Spleen (tissue), 11 donors: ENCODE measurements around the gene MYRF. TPM values are rescaled to one million over a fixed set of nuclear protein-coding genes. Genes with fewer than 3 reads are reported as not detected.
A peak's percentile ranks its signal among the peaks of the same experiment; 100 is the strongest.

Source experiments
- DNase-seq: peaks from one replicate; pipeline ENCODE4 v3.0.0-alpha.2; 2020
- H3K27ac ChIP-seq, 8 donors: fragments of 200-600 bp; sonication (generic) in 7 of 8; 1 replicate in 4 of 8; 2 replicates in 4 of 8; pipeline versions ENCODE4 v1.5.0 to v1.8.0; 2016 to 2021; ENCODE audit warnings: inconsistent platforms in 4 of 8, mild to moderate bottlenecking in 4 of 8, moderate library complexity in 1 of 8
- H3K27me3 ChIP-seq, 7 donors: fragments of 200-600 bp; sonication (generic) in 6 of 7; replicated peaks in 1 of 7; 1 replicate in 4 of 7; 2 replicates in 3 of 7; pipeline versions ENCODE4 v1.5.0 to v1.8.0; 2016 to 2021; ENCODE audit warnings: inconsistent platforms in 3 of 7, mild to moderate bottlenecking in 1 of 7
- H3K36me3 ChIP-seq, 6 donors: fragments of 200-600 bp; sonication (generic) in 5 of 6; 1 replicate in 4 of 6; 2 replicates in 2 of 6; pipeline versions ENCODE4 v1.5.0 to v1.8.0; 2016 to 2021; ENCODE audit warnings: inconsistent platforms in 2 of 6
- H3K4me1 ChIP-seq, 6 donors: fragments of 200-600 bp; sonication (generic) in 5 of 6; 1 replicate in 3 of 6; 2 replicates in 3 of 6; pipeline versions ENCODE4 v1.5.0 to v1.8.0; 2016 to 2021; ENCODE audit warnings: inconsistent platforms in 3 of 6
- H3K4me3 ChIP-seq, 8 donors: fragments of 200-600 bp; sonication (generic) in 7 of 8; 1 replicate in 4 of 8; 2 replicates in 4 of 8; pipeline versions ENCODE4 v1.5.0 to v1.8.0; 2016 to 2021; ENCODE audit warnings: inconsistent platforms in 4 of 8, mild to moderate bottlenecking in 4 of 8, moderate library complexity in 2 of 8
- H3K9me3 ChIP-seq, 8 donors: fragments of 200-600 bp; sonication (generic) in 7 of 8; 1 replicate in 4 of 8; 2 replicates in 4 of 8; pipeline versions ENCODE4 v1.5.0 to v1.8.0; 2016 to 2021; ENCODE audit warnings: inconsistent platforms in 4 of 8
- POLR2A ChIP-seq, 3 donors: fragments of 450-650 bp; IDR thresholded peaks; one replicate each; pipeline ENCODE4 v1.5.1; 2017; ENCODE audit warnings: antibody characterized with exemption in 3 of 3, mild to moderate bottlenecking in 1 of 3
- POLR2AphosphoS5 ChIP-seq, 3 donors: sonication (generic); formaldehyde crosslinking; IDR thresholded peaks; one replicate each; pipeline ENCODE4 v1.5.1; 2017; ENCODE audit warnings: antibody characterized with exemption in 3 of 3
- WGBS, 5 donors: extraction: QIAGEN DNeasy Blood & Tissue Kit in 3 of 5; methylation state at CpG; one replicate each; pipeline versions ENCODE4 v1.1.5 to v1.1.7; 2013 to 2018; 5-methylcytosine and 5-hydroxymethylcytosine counted together
- intact Hi-C: fragments of 100-400 bp; cut with DNase I; formaldehyde crosslinking; loops from one replicate; pipeline ENCODE4 v1.15.0; 2023; ENCODE audit warnings: low total_unique reads
- polyA plus RNA-seq, 3 donors: library from polyadenylated mRNA; stranded (reverse); fragments of 200-250 nt; gene quantifications; one replicate each; pipeline ENCODE4 v1.2.1, GENCODE V29; 2013
- total RNA-seq, 7 donors: library from RNA; depleted of rRNA in 3 of 7; stranded (reverse); fragments of >200 nt in 3 of 7; fragmentation: NEBNext Ultra II Directional in 4 of 7; extraction: Animal tissue kit (Norgen Biotek cat#: 25700) in 4 of 7; gene quantifications; one replicate each; pipeline versions ENCODE4 v1.1.0 to v1.2.1, GENCODE V29; 2016 to 2021
- TF ChIP-seq, protein P1 (sequence below), 11 experiments: fragments of 200-600 bp in 7 of 11; fragments of 450-650 bp in 4 of 11; sonication (generic) in 4 of 11; IDR thresholded peaks in 8 of 11; conservative IDR thresholded peaks in 3 of 11; 1 replicate in 7 of 11; 2 replicates in 4 of 11; pipeline versions ENCODE4 v1.4.0 to v1.8.0; 2016 to 2021; ENCODE audit warnings: antibody characterized with exemption in 11 of 11, inconsistent platforms in 4 of 11, mild to moderate bottlenecking in 1 of 11
- donor health status: healthy with polysubstance abuse.
- donor health status: DM: no; HTN: no; CAD: no; lungs with moderate emphysema.
- donor health status: DM: no; HTN: no; CAD: no.
- donor health status: Bipolar disorder and iron deficiency.
- donor health status: healthy.
- donor health status: DM: no; HTN: no; CAD: no.
- donor health status: DM: yes; HTN: yes; CAD: no.

Gene MYRF
- total and polyA plus RNA-seq, 10 donors, result 0.15 to 1.5 (median 0.55) TPM

DNA sequence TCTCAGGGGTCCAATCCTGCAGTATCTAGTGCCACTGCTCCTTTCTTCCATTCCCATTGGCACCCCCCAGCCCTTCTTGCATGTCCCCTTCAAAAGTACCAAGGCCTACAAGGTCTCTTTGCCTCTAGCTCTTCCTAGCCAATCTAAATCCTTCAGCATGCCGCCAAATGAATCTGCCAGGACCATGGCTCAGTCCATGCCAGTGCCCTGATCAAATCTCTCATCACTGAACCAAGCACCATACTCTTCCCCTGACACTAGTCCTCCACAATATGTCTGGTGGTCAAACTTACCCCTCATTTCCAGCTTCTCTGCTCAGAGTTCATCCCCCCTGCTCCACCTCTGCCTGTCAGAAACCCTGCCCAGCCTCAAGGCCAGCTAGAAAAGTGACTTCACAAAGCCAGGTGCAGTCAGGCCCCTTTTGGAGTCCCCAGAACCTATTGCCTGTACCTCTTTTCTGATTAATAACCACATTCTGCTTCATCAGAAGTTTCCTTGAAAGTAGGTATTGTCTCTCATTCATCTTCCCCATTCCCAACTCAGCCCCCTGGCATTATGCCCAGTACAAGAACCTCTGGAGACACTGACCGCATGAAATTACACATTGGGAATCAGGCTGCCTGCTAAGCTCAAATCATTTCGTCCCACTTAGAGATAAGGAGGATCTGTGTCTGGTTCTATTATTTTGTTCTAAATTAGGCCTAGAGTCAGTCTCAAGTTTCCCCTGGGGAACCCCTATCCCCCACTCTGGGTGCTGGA, 51.6 kb downstream of the MYRF start:
- Histone ChIP-seq H3K4me1 (peaks cover 0 to 8% (median 2%) of the 10 kb centered on the region in 6 donors), H3K4me3 (no peak overlapping the region), H3K27me3 (no peaks in the 10 kb centered on the region), H3K27ac (no peak overlapping the region), H3K9me3 (no peaks in the 10 kb centered on the region), H3K36me3 (peaks cover 0 to 75% (median 15%) of the 10 kb centered on the region in 6 donors)
- intact Hi-C loops, result no loop called here
- TF ChIP-seq, protein P1, sequence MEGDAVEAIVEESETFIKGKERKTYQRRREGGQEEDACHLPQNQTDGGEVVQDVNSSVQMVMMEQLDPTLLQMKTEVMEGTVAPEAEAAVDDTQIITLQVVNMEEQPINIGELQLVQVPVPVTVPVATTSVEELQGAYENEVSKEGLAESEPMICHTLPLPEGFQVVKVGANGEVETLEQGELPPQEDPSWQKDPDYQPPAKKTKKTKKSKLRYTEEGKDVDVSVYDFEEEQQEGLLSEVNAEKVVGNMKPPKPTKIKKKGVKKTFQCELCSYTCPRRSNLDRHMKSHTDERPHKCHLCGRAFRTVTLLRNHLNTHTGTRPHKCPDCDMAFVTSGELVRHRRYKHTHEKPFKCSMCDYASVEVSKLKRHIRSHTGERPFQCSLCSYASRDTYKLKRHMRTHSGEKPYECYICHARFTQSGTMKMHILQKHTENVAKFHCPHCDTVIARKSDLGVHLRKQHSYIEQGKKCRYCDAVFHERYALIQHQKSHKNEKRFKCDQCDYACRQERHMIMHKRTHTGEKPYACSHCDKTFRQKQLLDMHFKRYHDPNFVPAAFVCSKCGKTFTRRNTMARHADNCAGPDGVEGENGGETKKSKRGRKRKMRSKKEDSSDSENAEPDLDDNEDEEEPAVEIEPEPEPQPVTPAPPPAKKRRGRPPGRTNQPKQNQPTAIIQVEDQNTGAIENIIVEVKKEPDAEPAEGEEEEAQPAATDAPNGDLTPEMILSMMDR (IDR thresholded peaks at IDR 0.05 in 8 of 11, conservative IDR thresholded peaks at IDR 0.05 in 3 of 11), result no peak
- TF ChIP-seq POLR2A (IDR thresholded peaks at IDR 0.05) (no peak), POLR2AphosphoS5 (IDR thresholded peaks at IDR 0.05) (no peak)
- 85 to 95% (median 90%) methylated on average over 3 of the region's 3 CpGs for WGBS, 5 donors
- DNase-seq, result peak; percentile 29

DNA sequence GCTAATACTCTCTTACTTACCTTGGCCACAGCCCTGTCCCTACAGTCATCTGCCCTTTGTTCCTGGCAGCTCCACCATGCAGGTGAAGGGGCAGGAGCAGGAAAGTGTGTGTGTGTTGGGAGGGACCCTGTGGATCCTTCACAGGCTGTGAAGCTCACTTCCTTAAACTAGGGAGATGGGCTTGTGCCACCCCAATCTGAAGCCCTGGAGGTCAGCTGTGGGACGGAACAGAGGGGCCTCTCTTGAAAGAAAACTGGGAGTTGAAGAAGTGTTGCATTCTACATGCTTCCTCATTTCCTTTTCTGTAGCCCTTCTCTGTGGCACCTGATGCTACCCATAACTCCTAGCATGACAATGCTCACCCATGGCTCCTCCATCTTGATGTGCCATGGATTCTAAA, 52.7 kb downstream of the MYRF start:
- DNase-seq, result peak; percentile 5
- no peak overlapping the region for H3K27ac ChIP-seq
- WGBS, 5 donors, result 56 to 90% (median 76%) methylated on average over 1 of the region's 1 CpG
- no peak overlapping the region for H3K4me3 ChIP-seq
- H3K9me3 ChIP-seq, result no peaks in the 10 kb centered on the region
- no peaks in the 10 kb centered on the region for H3K27me3 ChIP-seq
- peaks cover 0 to 86% (median 15%) of the 10 kb centered on the region in 6 donors for H3K36me3 ChIP-seq
- intact Hi-C loops, result no loop called here
- H3K4me1 ChIP-seq, result no peaks in the 10 kb centered on the region
- TF ChIP-seq POLR2AphosphoS5 (IDR thresholded peaks at IDR 0.05) (no peak), POLR2A (IDR thresholded peaks at IDR 0.05) (no peak)
- TF ChIP-seq, protein P1 (IDR thresholded peaks at IDR 0.05 in 8 of 11, conservative IDR thresholded peaks at IDR 0.05 in 3 of 11), result no peak

- no peak overlapping the region for H3K27ac ChIP-seq
- no peaks in the 10 kb centered on the region for H3K27me3 ChIP-seq
- H3K36me3 ChIP-seq, result peaks cover 0 to 96% (median 15%) of the 10 kb centered on the region in 6 donors
- peak; percentile 30 for DNase-seq
- TF ChIP-seq, protein P1 (IDR thresholded peaks at IDR 0.05 in 8 of 11, conservative IDR thresholded peaks at IDR 0.05 in 3 of 11), result no peak
- TF ChIP-seq POLR2AphosphoS5 (IDR thresholded peaks at IDR 0.05), result no peak
- TF ChIP-seq POLR2A (IDR thresholded peaks at IDR 0.05), result no peak
- 89 to 98% (median 95%) methylated on average over 5 of the region's 5 CpGs for WGBS, 5 donors
- no peak overlapping the region for H3K4me3 ChIP-seq
- no peaks in the 10 kb centered on the region for H3K4me1 ChIP-seq
- intact Hi-C loops, result no loop called here
- no peaks in the 10 kb centered on the region for H3K9me3 ChIP-seq
Measured at GRCh38 chr11:61806785-61807184, 54.3 kb downstream of the MYRF start.

GRCh38 chr11:61810671-61811175, 58.3 kb downstream of the MYRF start:
- DNase-seq, result peak; percentile 43
- no peak overlapping the region for H3K4me3 ChIP-seq
- WGBS, 5 donors, result 93 to 99% (median 96%) methylated on average over 8 of the region's 8 CpGs
- H3K4me1 ChIP-seq, result peaks cover 0 to 15% (median 9%) of the 10 kb centered on the region in 6 donors
- H3K36me3 ChIP-seq, result peaks cover 0 to 65% (median 8%) of the 10 kb centered on the region in 6 donors
- intact Hi-C loops, result no loop called here
- peaks cover 0 to 17% (median 0%) of the 10 kb centered on the region in 7 donors for H3K27me3 ChIP-seq
- H3K27ac ChIP-seq, result no peak overlapping the region
- TF ChIP-seq, protein P1 (IDR thresholded peaks at IDR 0.05 in 8 of 11, conservative IDR thresholded peaks at IDR 0.05 in 3 of 11), result no peak
- TF ChIP-seq POLR2AphosphoS5 (IDR thresholded peaks at IDR 0.05) (no peak), POLR2A (IDR thresholded peaks at IDR 0.05) (no peak)
- no peaks in the 10 kb centered on the region for H3K9me3 ChIP-seq
